ENCODE measurements around the gene CFC1B.
"Not testable (repeated sequence)": the region's sequence is repeated elsewhere in the genome, so short reads cannot be mapped to it uniquely, and the experiment has no call there.

- not testable (repeated sequence) for TF ChIP-seq CTCF, POLR2A, POLR2AphosphoS5 (IDR thresholded peaks at IDR 0.05)
These were observed 2.4 kb upstream of the CFC1B start for GRCh38 chr2:130518516-130519106.
